Muscle of arm (tissue), 12 donors: ENCODE data around the gene NBEAL1. TPM values are rescaled to one million over a fixed set of nuclear protein-coding genes. Genes with fewer than 3 reads are reported as not detected.
"Not testable (repeated sequence)": the region's sequence is repeated elsewhere in the genome, so short reads cannot be mapped to it uniquely, and the experiment has no call there.

Experiments
- DNase-seq: peaks from one replicate; pipeline ENCODE4 v3.0.0-alpha.2; 2013
- polyA plus RNA-seq, 12 donors: library from polyadenylated mRNA; unstranded; fragments of 120-200 nt; gene quantifications; one replicate each; pipeline ENCODE4 v1.2.1, GENCODE V29; 2013; ENCODE audit not compliant: insufficient read length in 12 of 12

Gene NBEAL1
- polyA plus RNA-seq, 12 donors: 5.8 to 9.4 (median 6.9) TPM; not detected in 1

- DNase-seq: no peak
Observed at GRCh38 chr2:203038586-203038985, 23.9 kb downstream of the NBEAL1 start.

- DNase-seq: not testable (repeated sequence)
Observed at GRCh38 chr2:203039211-203039610, 24.5 kb downstream of the NBEAL1 start.

GRCh38 chr2:203040966-203041521 is 26.4 kb downstream of the NBEAL1 start:
- DNase-seq: no peak

GRCh38 chr2:203042178-203042577 is 27.5 kb downstream of the NBEAL1 start:
- no peak for DNase-seq

- DNase-seq: no peak
Observed at GRCh38 chr2:203043226-203043625, 28.6 kb downstream of the NBEAL1 start.

- no peak for DNase-seq
Observed at GRCh38 chr2:203045867-203046266, 31.2 kb downstream of the NBEAL1 start.

GRCh38 chr2:203052539-203052938 is 37.9 kb downstream of the NBEAL1 start:
- no peak for DNase-seq

GRCh38 chr2:203059567-203060240 is 45.0 kb downstream of the NBEAL1 start:
- DNase-seq: no peak

GRCh38 chr2:203061346-203061745 is 46.7 kb downstream of the NBEAL1 start:
- DNase-seq: no peak

GRCh38 chr2:203062126-203062525 is 47.5 kb downstream of the NBEAL1 start:
- DNase-seq: no peak

GRCh38 chr2:203066519-203067091 is 51.9 kb downstream of the NBEAL1 start:
- DNase-seq: not testable (repeated sequence)

GRCh38 chr2:203070701-203071100 is 56.0 kb downstream of the NBEAL1 start:
- DNase-seq: no peak

- DNase-seq: no peak
Observed at GRCh38 chr2:203071148-203071547, 56.5 kb downstream of the NBEAL1 start.

- no peak for DNase-seq
Observed at GRCh38 chr2:203072371-203072770, 57.7 kb downstream of the NBEAL1 start.

- no peak for DNase-seq
Observed at GRCh38 chr2:203077451-203077850, 62.8 kb downstream of the NBEAL1 start.

- DNase-seq: no peak
Observed at GRCh38 chr2:203080447-203081045, 65.9 kb downstream of the NBEAL1 start.

GRCh38 chr2:203083328-203083727 is 68.7 kb downstream of the NBEAL1 start:
- no peak for DNase-seq

GRCh38 chr2:203086381-203086780 is 71.7 kb downstream of the NBEAL1 start:
- not testable (repeated sequence) for DNase-seq

GRCh38 chr2:203090721-203091120 is 76.0 kb downstream of the NBEAL1 start:
- not testable (repeated sequence) for DNase-seq

GRCh38 chr2:203097735-203098134 is 83.1 kb downstream of the NBEAL1 start:
- DNase-seq: no peak

GRCh38 chr2:203102357-203102756 is 87.7 kb downstream of the NBEAL1 start:
- not testable (repeated sequence) for DNase-seq

GRCh38 chr2:203104273-203104672 is 89.6 kb downstream of the NBEAL1 start:
- DNase-seq: no peak

- no peak for DNase-seq
Observed at GRCh38 chr2:203105996-203106395, 91.3 kb downstream of the NBEAL1 start.
